HG02973 (cell line): ENCODE results near the gene ABLIM1.

Source experiments
- ATAC-seq: cut with Tn5 transposase; IDR thresholded peaks from one replicate; pipeline ENCODE4 v1.9.1; 2021; ENCODE audit warnings: moderate library complexity; ENCODE audit not compliant: unreplicated experiment

The ABLIM1 gene

DNA sequence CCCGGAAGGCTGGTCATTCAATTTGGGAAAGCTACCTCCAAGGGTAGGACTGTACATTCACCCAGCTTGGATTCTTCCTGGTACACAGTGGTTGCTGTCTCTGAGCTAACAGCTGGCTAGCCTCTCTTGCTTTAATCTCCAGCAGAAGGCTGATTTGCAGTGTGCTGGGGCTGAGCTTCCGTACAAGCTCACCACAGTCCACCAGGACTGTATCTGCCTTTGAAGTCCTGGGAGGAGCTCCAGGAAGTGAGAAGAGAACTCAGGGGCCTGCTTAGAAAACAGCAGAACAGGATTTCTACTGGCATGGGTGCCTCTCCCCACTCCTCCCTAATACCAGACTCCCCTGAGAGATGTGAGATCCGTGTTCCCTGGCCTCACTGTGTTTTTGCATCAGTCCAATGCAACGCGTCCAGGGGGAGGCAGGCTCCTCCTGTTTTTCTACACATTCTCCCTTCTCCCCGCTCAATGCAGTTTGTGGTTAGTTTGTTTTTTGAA, 260.4 kb downstream of the ABLIM1 start:
- ATAC-seq, result no peak

DNA sequence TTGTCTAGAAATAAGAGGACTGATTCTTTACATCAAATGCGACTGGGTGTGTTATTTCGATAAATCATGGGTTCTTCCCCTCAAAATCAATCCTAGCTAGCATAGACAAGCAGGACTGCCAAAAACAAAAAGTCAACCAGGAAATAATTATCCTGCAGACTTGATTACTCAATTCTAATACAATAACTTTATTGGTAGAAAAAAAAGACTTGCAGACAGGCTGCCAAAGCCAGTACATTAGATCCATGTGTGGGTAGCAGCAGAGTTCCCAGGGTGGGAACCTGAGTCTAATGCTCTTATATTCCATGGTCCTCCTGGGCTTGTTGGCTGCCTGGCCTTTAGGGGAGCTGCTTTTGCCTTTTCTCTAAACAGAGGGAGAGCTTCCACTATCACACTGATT, 261.6 kb downstream of the ABLIM1 start:
- ATAC-seq, result no peak

DNA sequence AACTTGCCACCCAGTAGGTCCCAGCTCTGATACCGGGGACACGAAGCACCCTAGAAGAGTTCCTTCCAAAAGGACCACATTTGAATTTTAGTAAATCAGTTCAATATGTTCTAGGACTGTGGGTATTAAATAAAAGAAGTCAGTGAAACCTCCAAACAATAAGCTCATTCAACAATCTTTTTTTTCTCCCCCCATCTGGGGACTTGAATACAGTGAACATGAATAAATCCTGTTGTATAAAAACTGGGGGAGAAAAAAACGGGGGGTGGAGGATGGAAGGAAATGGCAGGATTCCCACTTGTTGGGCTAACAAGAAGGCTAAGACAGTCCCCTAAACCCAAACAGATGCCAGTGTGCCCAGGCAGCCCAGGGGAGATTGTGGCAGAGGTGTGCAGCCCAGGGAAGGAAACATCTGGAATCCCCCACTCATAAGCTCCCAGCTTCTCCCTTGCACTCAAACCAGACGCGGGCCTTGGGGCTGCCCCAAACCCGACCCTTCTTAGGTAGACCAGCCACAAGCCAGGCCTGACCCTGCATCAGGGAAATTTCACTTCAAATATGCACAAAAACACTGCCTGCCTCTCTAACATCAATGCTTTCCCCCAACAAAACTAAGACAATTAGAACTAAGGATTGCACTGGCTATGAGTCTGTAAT, 262.6 kb downstream of the ABLIM1 start:
- ATAC-seq, result no peak

DNA sequence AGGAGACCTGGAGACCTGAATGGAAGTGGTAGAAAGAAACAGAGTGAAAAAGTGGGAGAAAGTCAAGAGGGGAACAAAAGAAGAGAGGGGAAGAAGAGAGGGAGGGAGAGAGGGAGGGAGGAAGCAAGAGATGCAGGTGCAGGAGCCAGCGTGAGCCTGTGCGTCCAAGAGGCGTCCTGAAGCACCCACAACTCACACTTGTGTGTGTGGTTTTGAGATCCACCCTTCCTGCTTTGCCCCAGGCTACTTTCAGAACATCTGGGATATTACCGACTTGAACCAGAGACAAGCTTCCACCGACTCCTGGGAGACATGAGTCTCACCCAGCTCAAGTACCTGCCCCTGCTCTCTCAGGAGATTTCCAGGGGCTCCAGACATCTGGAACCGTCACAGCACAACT, 263.5 kb downstream of the ABLIM1 start:
- ATAC-seq, result no peak

DNA sequence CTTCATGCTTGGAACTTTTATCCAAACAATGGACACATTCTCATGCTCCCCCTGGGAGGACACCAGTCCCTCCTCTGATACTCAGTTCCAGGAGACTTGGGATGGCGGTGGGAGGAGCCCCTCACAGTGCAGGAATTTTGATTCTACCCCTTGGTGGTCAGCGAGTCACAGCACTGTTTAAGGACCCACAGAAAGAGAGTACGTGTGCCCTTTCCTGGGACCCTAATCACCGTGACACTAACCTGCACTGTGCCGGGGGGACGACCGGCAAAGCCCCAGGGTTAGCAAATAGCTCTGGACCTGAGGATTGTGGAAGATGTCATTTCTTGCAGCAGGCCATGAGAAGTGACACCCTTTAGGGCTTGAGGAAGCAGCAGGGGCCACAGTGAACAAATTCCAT, 264.2 kb downstream of the ABLIM1 start:
- no peak for ATAC-seq

DNA sequence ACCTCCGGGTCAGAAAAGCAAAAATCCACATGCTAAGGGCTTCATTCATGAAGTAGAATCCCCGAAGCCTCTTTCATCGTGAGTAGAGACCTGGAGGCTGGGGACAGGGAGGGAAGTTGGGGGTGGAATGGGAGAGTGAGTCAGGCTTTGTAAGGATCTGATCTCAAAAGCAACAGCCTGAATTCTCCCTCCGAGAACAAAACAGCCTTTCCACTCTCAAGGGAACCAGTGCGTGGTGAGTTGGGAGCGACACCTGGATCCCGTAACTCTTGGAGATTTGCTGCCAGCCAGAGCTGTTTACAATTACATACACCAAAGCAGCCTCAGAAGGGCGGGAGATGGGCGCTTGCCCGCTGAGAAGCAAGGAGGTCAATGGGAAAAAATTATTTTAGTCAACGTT, 264.6 kb downstream of the ABLIM1 start:
- ATAC-seq, result no peak

DNA sequence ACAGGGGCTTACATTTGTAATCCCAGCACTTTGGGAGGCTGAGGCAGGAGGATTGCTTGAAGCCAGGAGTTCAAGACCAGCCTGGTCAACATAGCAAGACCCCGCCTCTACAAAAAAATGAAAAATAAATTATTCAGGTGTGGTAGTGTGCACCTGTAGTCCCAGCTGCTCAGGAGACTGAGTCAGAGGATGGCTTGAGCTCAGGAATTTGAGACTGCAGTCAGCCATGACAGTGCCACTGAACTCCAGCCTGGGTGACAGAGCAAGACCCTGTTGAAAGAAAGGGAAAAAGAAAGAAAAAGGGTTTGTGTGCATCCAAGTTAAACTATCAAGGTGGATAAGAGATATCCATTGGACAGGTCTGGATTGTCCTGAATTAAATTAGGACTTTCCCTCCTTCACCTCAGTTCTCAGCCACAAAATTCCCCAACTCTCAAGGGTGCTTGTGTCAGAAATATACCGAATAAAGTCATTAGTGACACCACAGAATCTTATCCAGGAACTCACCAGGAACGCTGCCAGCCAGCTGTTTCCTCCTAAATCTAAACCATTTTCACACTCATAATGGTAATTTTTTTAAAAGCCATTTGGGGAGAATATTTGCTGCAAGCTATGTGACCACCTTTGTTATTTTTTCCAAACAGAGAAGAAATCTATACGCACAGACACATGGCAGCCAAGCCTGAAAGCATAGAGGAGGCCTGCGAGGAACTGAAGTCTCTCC, 265.8 kb downstream of the ABLIM1 start:
- no peak for ATAC-seq

DNA sequence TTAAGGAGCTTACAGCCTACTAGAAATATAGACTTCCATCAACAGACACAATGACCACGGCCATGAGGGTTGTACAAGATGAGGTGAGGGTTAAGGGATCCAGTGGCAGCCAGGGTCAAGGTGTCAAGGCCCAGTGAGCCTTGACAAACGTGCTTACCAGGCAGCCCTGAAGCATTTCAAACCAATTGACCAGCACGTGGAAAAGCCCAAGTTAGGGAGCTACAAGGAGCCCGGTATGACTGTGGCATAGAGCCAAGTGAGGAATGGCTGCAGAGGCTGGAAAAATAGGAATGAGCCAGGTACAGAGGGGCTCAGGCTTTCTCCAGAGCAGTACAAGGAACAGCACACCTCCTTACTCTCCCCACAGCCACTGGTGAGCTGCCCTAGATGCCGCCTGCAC, 266.5 kb downstream of the ABLIM1 start:
- ATAC-seq, result no peak

DNA sequence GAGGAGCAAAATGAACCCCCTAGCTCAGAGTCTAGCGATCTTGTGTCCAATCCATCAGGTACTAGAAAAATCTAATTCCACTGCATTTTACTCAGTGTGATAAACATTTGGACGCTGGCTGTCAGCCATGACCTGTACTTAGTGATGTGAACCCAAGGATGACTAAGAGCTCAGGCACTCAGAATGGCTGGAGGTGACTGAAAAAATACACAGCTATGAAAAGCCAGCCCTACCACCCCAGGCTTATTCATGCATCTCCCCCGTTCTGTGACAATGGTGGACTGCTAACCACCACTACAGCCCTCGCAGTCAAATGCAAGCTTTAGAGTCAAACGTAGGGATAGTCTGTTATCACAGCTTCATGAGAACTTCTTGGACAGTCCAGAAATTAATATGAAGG, 268.6 kb downstream of the ABLIM1 start:
- ATAC-seq, result no peak

DNA sequence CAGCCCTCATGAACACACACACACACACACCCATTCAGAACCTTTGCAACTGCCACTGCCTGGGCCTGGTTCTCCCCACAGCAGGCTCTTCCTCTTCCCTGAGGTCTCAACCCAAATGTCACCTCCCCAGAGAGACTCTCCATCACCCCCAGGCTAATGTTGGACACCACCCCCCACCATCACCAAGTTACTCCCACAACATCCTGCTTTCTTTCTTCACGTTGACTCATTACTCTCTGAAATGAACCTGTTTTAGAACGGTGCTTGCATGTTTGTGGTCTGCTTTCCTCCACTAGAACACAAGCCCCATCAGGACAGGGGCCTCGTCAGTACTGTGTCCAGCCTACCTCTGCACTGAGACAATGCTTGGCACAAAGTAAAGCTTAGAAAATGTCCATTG, 269.8 kb downstream of the ABLIM1 start:
- ATAC-seq, result peak; percentile 90

DNA sequence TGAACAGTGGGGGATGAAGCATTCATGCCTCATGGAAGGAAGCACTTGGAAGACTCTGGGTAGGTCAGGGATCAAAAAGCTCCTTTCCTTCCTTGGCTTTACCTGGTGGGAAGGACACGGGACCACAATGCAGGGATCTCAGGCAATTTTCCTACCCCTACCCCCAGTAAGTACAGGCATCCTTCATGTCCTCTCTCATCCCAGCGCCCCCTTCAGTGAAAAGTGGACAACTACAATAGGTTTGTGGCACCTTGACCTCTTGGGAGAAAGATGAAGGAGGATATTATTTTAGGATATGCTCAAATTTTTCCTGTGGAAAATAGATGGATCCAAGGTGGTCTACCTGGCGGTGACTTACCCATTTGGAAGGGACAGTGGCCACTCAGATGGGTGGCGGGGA, 270.3 kb downstream of the ABLIM1 start:
- no peak for ATAC-seq

DNA sequence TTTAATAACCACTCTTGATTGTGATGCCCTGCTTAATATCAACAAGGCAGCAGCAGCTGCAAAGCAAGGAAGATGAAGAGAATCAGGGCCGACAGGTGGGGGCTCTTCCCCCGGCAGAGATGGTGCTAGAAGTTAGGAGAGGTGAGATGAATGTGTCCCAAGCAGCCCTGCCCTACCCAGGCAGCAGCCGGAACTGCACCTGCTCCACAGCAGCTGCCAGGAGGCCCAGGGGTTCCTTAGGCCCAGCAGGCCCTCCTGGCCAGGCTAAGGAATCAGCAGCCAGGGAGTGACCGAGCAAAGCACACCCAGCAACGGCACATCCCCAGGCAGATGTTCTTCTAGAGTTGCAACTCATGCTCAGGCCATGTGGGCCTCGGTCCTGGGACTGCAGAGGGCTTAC, 271.6 kb downstream of the ABLIM1 start:
- no peak for ATAC-seq

DNA sequence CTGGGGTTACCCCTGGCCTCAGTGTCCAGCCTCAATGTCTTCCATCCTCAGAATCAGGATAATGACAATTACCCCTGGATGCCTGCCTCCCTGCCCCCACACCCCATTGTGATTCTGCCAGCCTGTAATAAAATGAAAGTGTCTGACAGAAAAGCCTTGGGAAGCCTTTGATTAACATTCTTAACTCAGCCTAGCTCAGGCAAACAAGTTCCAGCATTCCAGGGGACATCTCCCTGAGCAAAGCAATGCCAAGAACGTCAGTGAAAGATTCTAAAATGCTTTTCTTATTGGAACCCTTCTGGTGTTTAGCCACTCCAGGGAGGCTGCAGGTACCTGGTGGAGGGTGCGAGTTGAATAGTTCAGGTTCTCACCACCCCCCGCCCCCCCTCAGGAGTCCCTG, 272.5 kb downstream of the ABLIM1 start:
- no peak for ATAC-seq

DNA sequence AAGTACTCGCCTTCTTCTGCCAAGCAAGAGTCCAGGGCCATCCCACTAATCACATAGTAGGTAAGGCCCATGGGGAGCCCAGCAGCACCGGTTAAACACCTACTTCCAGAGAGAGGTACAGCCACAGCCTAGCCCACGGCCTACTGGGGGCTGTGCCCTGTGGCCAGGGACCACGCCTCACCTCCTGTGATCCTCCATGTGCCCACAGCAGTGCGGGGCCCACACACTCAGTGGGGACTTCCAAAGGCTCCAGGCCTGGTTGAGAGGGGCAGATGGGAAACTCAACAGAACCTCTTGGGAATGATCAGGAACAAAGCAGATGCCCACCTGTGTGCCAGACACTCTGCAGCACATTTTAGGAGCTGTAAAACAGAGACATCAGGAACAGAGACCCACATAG, 273.5 kb downstream of the ABLIM1 start:
- ATAC-seq, result no peak

DNA sequence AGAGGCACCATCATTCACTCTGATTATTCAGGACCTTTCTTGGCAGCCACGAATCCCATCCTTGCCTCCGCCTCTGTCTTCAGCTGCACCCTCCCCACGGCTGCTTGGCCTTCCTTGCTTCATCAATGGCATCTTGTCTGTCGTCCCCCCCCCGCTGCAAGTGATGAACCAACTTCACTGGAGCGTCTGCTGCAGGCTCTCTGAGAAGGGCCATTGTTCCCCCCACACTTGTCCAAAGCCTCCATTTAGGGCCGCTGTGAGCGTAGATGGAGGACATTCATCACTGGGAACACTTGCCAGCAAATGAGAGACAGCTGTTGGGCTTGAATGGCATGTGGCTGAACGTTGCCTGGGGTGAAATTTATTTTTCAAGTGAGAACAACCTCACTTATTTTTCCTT, 273.9 kb downstream of the ABLIM1 start:
- no peak for ATAC-seq
